Osteoblast (primary cell): ENCODE measurements around the gene MRPL36. TPM values are rescaled to one million over a fixed set of nuclear protein-coding genes. Genes with fewer than 3 reads are reported as not detected.

Source experiments
- DNase-seq: peaks from one replicate; pipeline ENCODE4 v3.0.0; 2011; ENCODE audit warnings: low spot score, mixed read lengths; ENCODE audit not compliant: insufficient read length; ENCODE audit errors: missing footprints
- H2AFZ ChIP-seq: 2 replicates; pipeline ENCODE4 v1.6.0; 2011; ENCODE audit warnings: mild to moderate bottlenecking, low read length
- H3K27ac ChIP-seq: 2 replicates; pipeline ENCODE4 v1.5.1; 2011; ENCODE audit warnings: mild to moderate bottlenecking, low read depth, low read length, moderate library complexity
- H3K27me3 ChIP-seq: 2 replicates; pipeline ENCODE4 v1.6.0; 2012; ENCODE audit warnings: mild to moderate bottlenecking, control low read depth, inconsistent platforms, low read length, moderate library complexity; ENCODE audit not compliant: insufficient read depth
- H3K36me3 ChIP-seq: 2 replicates; pipeline ENCODE4 v1.5.1; 2011; ENCODE audit warnings: mild to moderate bottlenecking, low read length, control low read depth, moderate library complexity; ENCODE audit not compliant: insufficient read depth
- H3K4me1 ChIP-seq: 2 replicates; pipeline ENCODE4 v1.5.1; 2011; ENCODE audit warnings: mild to moderate bottlenecking, low read length, control low read depth, moderate library complexity; ENCODE audit not compliant: insufficient read depth
- H3K4me2 ChIP-seq: 2 replicates; pipeline ENCODE4 v1.6.0; 2011; ENCODE audit warnings: mild to moderate bottlenecking, low read length; ENCODE audit not compliant: insufficient read depth
- H3K4me3 ChIP-seq: fragments of 200-600 bp; sonication (generic); 3 replicates; pipeline ENCODE4 v1.5.1; 2012; ENCODE audit warnings: mild to moderate bottlenecking, low read length, inconsistent platforms; ENCODE audit not compliant: insufficient read depth
- H3K79me2 ChIP-seq: 2 replicates; pipeline ENCODE4 v1.6.0; 2012; ENCODE audit warnings: mild to moderate bottlenecking, low read length, control low read depth, inconsistent platforms; ENCODE audit not compliant: insufficient read depth
- H3K9me3 ChIP-seq: 2 replicates; pipeline ENCODE4 v1.5.1; 2011; ENCODE audit warnings: low read depth, low read length, control low read depth
- H4K20me1 ChIP-seq: 2 replicates; pipeline ENCODE4 v1.6.0; 2012; ENCODE audit warnings: mild to moderate bottlenecking, low read length, control low read depth; ENCODE audit not compliant: insufficient read depth
- total RNA-seq: library from RNA; depleted of rRNA; stranded (reverse); fragments of >200 nt; gene quantifications from 2 replicates; pipeline ENCODE4 v1.2.3, GENCODE V29; 2012
- TF ChIP-seq, protein P1 (sequence below): IDR thresholded peaks from 2 replicates; pipeline ENCODE4 v1.5.1; 2011; ENCODE audit warnings: mild to moderate bottlenecking, low read depth, low read length, moderate library complexity; ENCODE audit errors: extremely low read depth

Gene MRPL36
- total RNA-seq, 1 donor, result 35.1 TPM

DNA sequence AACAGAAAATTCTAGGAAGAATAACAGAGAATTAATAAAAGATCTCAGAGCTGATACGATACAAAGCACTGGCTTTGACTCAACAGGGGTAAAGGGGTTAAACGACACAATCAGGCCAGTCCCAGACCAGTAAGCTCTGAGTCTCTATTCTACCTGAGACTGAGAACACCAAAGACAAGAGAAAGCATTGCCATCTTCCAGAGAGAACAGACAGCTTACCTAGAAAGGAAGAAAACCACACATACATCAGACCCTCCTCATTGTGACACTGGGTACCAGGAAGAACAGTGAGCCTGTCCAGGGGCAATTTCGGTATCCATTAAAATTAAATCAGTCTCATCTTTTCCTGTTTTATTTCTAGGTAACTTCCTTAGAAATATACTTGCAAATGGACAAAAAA is 41.1 kb downstream of the MRPL36 start:
- no peak overlapping the region for H3K27ac ChIP-seq
- H3K4me2 ChIP-seq, result no peak overlapping the region
- peaks cover 2% of the 10 kb centered on the region for H3K9me3 ChIP-seq
- no peak overlapping the region for H3K4me3 ChIP-seq
- H3K36me3 ChIP-seq, result no peaks in the 10 kb centered on the region
- no peaks in the 10 kb centered on the region for H4K20me1 ChIP-seq
- H3K27me3 ChIP-seq, result peaks cover 26% of the 10 kb centered on the region
- H2AFZ ChIP-seq, result no peak overlapping the region
- DNase-seq, result no peak
- H3K79me2 ChIP-seq, result no peaks in the 10 kb centered on the region
- no peaks in the 10 kb centered on the region for H3K4me1 ChIP-seq
- TF ChIP-seq, protein P1, sequence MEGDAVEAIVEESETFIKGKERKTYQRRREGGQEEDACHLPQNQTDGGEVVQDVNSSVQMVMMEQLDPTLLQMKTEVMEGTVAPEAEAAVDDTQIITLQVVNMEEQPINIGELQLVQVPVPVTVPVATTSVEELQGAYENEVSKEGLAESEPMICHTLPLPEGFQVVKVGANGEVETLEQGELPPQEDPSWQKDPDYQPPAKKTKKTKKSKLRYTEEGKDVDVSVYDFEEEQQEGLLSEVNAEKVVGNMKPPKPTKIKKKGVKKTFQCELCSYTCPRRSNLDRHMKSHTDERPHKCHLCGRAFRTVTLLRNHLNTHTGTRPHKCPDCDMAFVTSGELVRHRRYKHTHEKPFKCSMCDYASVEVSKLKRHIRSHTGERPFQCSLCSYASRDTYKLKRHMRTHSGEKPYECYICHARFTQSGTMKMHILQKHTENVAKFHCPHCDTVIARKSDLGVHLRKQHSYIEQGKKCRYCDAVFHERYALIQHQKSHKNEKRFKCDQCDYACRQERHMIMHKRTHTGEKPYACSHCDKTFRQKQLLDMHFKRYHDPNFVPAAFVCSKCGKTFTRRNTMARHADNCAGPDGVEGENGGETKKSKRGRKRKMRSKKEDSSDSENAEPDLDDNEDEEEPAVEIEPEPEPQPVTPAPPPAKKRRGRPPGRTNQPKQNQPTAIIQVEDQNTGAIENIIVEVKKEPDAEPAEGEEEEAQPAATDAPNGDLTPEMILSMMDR, result no peak

DNA sequence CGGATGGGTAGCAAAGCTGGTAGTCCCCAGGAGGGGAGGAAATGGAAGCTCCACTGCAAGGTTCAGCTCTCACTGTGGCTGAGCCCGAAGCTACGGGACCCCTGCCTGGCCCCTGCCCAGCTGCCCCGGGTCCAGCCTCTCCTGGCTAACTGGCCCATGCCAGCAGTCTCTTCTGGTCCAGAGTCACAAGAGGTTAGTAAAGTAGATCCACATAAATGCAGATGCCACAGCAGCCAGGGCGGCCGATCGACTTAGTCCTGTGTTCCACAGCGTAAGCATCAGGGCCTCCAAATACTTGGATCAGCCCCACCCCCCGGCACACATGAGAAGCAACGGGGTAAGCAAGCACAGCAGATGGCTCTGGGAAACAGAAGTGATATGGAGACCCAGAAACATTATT is 42.1 kb downstream of the MRPL36 start:
- Histone ChIP-seq H3K4me1 (no peaks in the 10 kb centered on the region), H3K36me3 (no peaks in the 10 kb centered on the region), H2AFZ (no peak overlapping the region), H3K9me3 (peaks cover 2% of the 10 kb centered on the region), H3K4me3 (no peak overlapping the region), H4K20me1 (no peaks in the 10 kb centered on the region), H3K79me2 (no peaks in the 10 kb centered on the region), H3K27me3 (peaks cover 20% of the 10 kb centered on the region), H3K27ac (no peak overlapping the region), H3K4me2 (no peak overlapping the region)
- DNase-seq, result no peak
- TF ChIP-seq, protein P1, result no peak

DNA sequence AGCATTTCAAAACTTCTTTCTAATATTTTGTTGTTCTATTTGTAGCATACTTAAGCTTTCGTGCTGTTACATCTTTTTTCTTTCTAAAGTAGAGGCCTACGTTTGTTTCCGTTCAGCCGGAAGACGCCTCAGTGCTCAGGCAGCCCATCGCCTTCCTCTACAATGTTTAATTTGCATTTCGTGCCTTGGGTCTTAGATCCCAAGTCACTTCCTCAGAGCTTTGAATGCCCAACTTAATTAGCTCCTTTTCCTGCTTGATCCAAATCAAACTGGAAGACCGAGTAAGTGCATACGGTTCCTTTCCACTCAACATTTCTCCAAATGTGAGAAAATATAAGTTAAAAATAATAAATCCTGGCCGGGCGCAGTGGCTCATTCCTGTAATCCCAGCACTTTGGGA is 43.2 kb downstream of the MRPL36 start:
- TF ChIP-seq, protein P1, result no peak
- Histone ChIP-seq H3K27me3 (peaks cover 19% of the 10 kb centered on the region), H3K79me2 (no peaks in the 10 kb centered on the region), H3K27ac (no peak overlapping the region), H3K4me2 (no peak overlapping the region), H4K20me1 (no peaks in the 10 kb centered on the region), H3K9me3 (peaks cover 2% of the 10 kb centered on the region), H2AFZ (no peak overlapping the region), H3K36me3 (no peaks in the 10 kb centered on the region), H3K4me1 (no peaks in the 10 kb centered on the region), H3K4me3 (no peak overlapping the region)
- peak; percentile 14 for DNase-seq

DNA sequence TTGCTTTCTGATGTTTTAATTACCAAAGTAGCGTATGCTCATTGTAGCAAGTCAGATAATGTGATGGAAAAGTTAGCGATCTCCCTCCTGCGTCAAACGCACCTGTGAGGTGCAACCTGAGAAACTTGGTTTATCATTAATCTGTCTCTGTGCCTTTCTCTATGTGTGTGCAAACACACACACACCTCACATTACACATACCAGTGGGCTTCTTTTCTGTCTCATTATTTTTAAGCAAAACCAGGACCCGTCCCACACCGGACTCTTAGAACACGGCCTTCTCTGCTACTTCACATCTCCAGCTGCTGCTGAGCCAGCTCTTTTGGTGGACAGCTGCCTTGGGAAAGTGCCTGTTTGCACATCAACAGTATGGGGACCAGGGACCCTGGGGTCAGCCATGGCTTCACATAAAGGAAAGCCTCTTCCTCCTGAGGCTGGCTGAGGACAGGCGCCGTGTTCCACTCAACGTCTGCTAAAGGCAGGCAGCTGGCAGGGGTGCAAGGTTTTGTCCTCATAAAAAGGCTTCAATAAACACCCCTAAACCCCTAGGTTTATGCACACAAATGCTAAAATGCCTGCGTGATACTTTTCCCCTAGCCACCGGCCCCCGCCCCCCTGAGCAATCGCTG is 44.2 kb downstream of the MRPL36 start:
- Histone ChIP-seq H3K27ac (no peak overlapping the region), H3K9me3 (peaks cover 2% of the 10 kb centered on the region), H4K20me1 (no peaks in the 10 kb centered on the region), H3K36me3 (no peaks in the 10 kb centered on the region), H3K4me1 (no peaks in the 10 kb centered on the region), H3K79me2 (no peaks in the 10 kb centered on the region), H3K27me3 (peaks cover 15% of the 10 kb centered on the region), H2AFZ (no peak overlapping the region), H3K4me3 (no peak overlapping the region), H3K4me2 (no peak overlapping the region)
- TF ChIP-seq, protein P1, result no peak
- peak; percentile 56 for DNase-seq
